ENCODE results near the gene ANO1. TPM values are rescaled to one million over a fixed set of nuclear protein-coding genes. Genes with fewer than 3 reads are reported as not detected.

The ANO1 gene
- total RNA-seq, 4 donors from 2014 or later = 87.7 to 133 (median 108) TPM

GRCh38 chr11:70230151-70230839, 152.2 kb downstream of the ANO1 start:
- Histone ChIP-seq H3K4me1 (peaks cover 6% of the 10 kb centered on the region), H3K27me3 (no peaks in the 10 kb centered on the region), H3K36me3 (no peaks in the 10 kb centered on the region), H3K27ac (no peak overlapping the region), H3K4me3 (no peak overlapping the region), H3K9me3 (no peaks in the 10 kb centered on the region)
- 80% methylated on average over 8 of the region's 8 CpGs for WGBS
- no peak for TF ChIP-seq EP300 (IDR thresholded peaks at IDR 0.05)
- TF ChIP-seq POLR2A (IDR thresholded peaks at IDR 0.05) = no peak
- TF ChIP-seq CTCF (IDR thresholded peaks at IDR 0.05) = no peak
- no peak for TF ChIP-seq POLR2AphosphoS5 (IDR thresholded peaks at IDR 0.05)
- DNase-seq (ENCODE audit: low spot score in 2 of 2) = no peak

DNA sequence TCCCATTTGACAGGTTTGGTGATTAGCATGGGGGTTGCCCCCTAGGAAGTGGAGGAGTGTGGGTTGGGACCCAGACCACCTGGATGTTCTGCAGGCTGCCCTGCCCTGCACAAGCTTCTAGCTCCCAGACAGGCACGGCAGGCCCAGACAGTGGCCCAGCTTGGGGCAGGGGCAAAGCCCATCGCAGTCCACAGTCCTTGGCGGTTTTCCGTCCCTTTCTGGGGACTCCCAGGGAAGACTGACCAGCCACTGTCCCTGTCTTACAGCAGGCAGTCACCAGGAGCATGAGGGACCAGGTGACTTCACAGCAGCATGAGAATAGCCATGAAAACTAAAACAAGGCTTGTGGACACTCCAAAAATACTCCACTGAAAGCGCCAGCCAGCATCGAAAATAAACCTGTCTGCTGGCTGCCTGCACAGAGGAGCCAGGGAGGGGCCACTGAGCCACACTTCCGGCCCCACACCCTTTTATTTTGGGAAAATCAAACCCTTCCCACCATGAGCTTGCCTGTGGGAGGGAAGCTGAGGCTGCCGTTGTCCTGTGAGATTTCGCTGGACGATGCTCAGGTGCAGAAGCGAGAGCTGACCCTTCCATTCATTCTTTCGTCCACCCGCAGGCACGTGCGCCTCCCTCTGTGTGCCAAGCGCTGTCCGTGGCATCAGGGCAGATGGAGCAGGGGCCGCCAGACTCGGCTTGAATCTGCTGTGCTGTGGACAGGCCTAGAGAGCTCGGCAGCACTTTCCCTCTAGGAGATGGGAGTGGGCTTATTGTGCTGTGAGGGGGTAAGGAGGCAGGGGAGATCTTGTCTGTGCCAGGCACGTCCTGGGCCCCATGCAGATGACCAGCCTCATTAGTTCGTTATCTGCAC, 153.0 kb downstream of the ANO1 start:
- TF ChIP-seq CTCF (IDR thresholded peaks at IDR 0.05) (no peak), POLR2AphosphoS5 (IDR thresholded peaks at IDR 0.05) (no peak), POLR2A (IDR thresholded peaks at IDR 0.05) (no peak)
- Histone ChIP-seq H3K36me3 (no peaks in the 10 kb centered on the region), H3K27me3 (no peaks in the 10 kb centered on the region), H3K9me3 (no peaks in the 10 kb centered on the region), H3K4me1 (peaks cover 4% of the 10 kb centered on the region), H3K4me3 (no peak overlapping the region), H3K27ac (no peak overlapping the region)
- WGBS = 79% methylated on average over 21 of the region's 22 CpGs
- no peak for DNase-seq (ENCODE audit: low spot score in 2 of 2)

DNA sequence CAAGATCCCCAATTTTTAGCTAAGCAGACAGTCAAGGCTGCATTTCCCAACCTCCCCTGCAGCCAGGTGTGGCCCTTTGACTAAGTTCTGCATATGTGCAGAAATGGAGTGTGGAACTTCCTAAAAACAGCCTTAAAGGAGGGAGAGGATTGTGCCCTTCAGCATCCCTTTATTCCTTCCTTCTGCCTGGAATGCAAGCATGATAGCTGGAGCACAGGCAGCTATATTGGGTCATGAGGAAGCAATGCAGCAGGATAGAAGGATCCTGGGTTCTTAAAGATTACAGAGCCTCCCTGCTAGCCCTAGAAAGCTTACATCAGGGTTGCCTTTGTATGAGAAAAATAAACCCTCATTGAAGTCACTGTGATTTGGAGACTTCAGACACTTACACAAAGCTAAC, 154.9 kb downstream of the ANO1 start:
- Histone ChIP-seq H3K27ac (no peak overlapping the region), H3K4me3 (no peak overlapping the region), H3K36me3 (no peaks in the 10 kb centered on the region), H3K27me3 (no peaks in the 10 kb centered on the region), H3K4me1 (no peaks in the 10 kb centered on the region), H3K9me3 (no peaks in the 10 kb centered on the region)
- no peak for DNase-seq (ENCODE audit: low spot score in 2 of 2)
- TF ChIP-seq POLR2A (IDR thresholded peaks at IDR 0.05) = no peak
- TF ChIP-seq POLR2AphosphoS5 (IDR thresholded peaks at IDR 0.05) = no peak
- no peak for TF ChIP-seq CTCF (IDR thresholded peaks at IDR 0.05)
- TF ChIP-seq EP300 (IDR thresholded peaks at IDR 0.05) = no peak

DNA sequence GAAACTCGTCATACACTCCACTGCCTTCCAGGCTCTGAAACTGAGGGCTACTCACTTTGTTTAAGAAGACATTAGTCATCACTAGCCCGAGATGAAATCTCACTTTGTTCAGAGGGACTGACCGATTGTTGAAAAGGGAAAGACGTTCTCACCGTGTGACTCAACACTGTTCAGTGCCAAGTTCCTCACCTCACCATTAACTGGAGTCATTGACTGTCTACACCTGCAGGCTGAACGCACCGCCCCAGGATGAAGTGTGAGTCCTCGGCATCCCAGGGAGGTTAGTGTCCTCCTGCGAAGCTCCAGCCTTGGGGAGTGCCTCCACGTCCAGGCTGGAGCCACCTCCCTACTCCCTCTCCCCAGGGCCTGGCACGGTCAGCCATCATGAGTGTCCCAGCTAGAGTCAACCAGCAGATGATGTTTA, 155.4 kb downstream of the ANO1 start:
- Histone ChIP-seq H3K36me3 (no peaks in the 10 kb centered on the region), H3K27ac (no peak overlapping the region), H3K4me3 (no peak overlapping the region), H3K4me1 (no peaks in the 10 kb centered on the region), H3K9me3 (no peaks in the 10 kb centered on the region), H3K27me3 (no peaks in the 10 kb centered on the region)
- DNase-seq (ENCODE audit: low spot score in 2 of 2) = no peak
- 70% methylated on average over 11 of the region's 11 CpGs for WGBS
- TF ChIP-seq POLR2AphosphoS5 (IDR thresholded peaks at IDR 0.05) (no peak), EP300 (IDR thresholded peaks at IDR 0.05) (no peak), POLR2A (IDR thresholded peaks at IDR 0.05) (no peak), CTCF (IDR thresholded peaks at IDR 0.05) (no peak)

GRCh38 chr11:70233962-70234361, 155.8 kb downstream of the ANO1 start:
- WGBS = 91% methylated on average over 9 of the region's 9 CpGs
- DNase-seq (ENCODE audit: low spot score in 2 of 2) = no peak
- no peaks in the 10 kb centered on the region for H3K36me3 ChIP-seq
- no peaks in the 10 kb centered on the region for H3K4me1 ChIP-seq
- H3K9me3 ChIP-seq = no peaks in the 10 kb centered on the region
- H3K4me3 ChIP-seq = no peak overlapping the region
- no peak overlapping the region for H3K27ac ChIP-seq
- no peaks in the 10 kb centered on the region for H3K27me3 ChIP-seq
- TF ChIP-seq POLR2AphosphoS5 (IDR thresholded peaks at IDR 0.05) (no peak), EP300 (IDR thresholded peaks at IDR 0.05) (no peak), POLR2A (IDR thresholded peaks at IDR 0.05) (no peak), CTCF (IDR thresholded peaks at IDR 0.05) (no peak)
